HG02885 (cell line): Measurements from ENCODE around the gene TMEM259.

Experiments used
- ATAC-seq: cut with Tn5 transposase; IDR thresholded peaks from one replicate; pipeline ENCODE4 v1.9.1; 2021; ENCODE audit warnings: mild to moderate bottlenecking; ENCODE audit not compliant: unreplicated experiment, poor library complexity

TMEM259 gene

DNA sequence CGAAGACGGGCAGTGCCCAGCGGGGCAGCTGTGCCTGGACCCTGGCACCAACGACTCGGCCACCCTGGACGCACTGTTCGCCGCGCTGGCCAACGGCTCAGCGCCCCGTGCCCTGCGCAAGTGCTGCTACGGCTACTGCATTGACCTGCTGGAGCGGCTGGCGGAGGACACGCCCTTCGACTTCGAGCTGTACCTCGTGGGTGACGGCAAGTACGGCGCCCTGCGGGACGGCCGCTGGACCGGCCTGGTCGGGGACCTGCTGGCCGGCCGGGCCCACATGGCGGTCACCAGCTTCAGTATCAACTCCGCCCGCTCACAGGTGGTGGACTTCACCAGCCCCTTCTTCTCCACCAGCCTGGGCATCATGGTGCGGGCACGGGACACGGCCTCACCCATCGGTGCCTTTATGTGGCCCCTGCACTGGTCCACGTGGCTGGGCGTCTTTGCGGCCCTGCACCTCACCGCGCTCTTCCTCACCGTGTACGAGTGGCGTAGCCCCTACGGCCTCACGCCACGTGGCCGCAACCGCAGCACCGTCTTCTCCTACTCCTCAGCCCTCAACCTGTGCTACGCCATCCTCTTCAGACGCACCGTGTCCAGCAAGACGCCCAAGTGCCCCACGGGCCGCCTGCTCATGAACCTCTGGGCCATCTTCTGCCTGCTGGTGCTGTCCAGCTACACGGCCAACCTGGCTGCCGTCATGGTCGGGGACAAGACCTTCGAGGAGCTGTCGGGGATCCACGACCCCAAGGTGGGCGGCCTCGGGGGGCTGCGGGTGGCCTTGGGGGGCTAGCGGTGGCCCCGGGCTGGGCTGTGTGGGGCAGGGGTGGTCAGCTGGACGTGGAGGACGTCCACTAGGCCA is 15.9 kb downstream of the TMEM259 start:
- ATAC-seq: no peak

DNA sequence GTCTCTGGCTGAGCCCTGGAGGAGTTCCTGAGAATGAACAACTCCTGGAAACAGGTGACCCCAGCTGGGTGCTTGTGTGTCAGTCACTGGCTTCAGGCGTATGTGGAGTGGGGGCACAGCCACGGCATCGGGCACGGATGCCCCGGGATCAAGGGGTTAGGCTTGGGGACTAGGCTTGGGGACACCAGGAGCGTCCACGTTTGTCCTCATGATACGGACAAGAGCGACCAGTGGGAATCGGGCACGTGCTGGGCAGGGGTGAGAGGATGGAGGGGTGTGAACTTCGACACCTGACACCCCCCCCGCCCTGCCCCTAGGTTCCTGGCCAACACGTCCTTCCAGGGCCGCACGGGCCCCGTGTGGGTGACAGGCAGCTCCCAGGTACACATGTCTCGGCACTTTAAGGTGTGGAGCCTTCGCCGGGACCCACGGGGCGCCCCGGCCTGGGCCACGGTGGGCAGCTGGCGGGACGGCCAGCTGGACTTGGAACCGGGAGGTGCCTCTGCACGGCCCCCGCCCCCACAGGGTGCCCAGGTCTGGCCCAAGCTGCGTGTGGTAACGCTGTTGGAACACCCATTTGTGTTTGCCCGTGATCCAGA is 16.6 kb downstream of the TMEM259 start:
- ATAC-seq: no peak

DNA sequence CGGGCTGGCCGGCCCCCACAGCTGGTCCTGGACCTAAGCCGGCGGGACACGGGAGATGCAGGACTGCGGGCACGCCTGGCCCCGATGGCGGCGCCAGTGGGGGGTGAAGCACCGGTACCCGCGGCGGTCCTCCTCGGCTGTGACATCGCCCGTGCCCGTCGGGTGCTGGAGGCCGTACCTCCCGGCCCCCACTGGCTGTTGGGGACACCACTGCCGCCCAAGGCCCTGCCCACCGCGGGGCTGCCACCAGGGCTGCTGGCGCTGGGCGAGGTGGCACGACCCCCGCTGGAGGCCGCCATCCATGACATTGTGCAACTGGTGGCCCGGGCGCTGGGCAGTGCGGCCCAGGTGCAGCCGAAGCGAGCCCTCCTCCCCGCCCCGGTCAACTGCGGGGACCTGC is 17.6 kb downstream of the TMEM259 start:
- no peak for ATAC-seq

DNA sequence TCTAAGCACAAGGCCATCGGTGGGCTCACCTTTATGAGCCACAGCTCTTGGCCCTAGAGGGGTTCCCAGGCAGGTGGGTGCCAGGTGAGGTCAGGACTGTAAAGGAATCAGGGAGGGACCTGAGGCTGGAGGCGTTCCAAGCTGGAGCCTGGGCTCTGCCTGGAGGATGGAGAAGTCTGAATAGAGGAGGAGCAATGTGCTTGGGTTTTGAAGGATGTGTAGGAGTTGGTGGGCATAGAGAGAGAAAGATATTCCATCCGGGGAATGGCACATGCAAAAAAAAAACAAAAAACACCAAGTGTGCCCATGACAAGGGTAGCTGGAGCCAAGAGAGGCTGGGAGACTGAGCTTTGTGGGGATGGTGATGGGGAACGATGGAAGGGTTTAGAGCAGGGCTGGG is 18.3 kb downstream of the TMEM259 start:
- no peak for ATAC-seq

DNA sequence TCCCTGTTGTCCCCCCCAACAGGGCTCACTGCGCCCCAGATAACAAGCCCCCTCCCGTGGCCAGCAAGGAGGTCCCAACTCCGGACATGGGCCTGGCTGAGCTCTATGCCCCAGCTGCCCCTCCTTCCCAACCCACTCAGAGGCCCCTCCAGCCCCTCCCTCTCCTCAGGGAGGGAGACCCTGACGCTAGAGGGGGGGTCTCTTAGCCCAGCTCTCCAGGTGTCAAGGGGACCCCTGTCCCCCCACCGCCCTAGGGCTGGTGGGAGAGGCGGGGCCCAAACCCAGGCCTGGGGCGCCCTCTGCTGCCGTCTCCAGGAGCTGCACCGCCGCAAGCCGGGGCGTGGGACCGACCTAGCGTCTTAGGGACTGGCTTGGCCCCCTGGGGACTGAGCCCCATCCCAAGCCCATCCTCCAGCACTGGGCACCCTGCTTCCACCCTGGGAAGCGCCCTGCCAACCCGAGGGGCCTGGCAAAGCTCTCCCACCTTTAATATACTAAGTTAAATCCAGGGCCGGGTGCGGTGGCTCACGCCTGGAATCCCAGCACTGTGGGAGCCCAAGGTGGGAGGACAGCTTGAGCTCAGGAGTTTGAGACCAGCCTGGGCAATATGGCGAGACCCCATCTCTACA is 19.3 kb downstream of the TMEM259 start:
- ATAC-seq: no peak

DNA sequence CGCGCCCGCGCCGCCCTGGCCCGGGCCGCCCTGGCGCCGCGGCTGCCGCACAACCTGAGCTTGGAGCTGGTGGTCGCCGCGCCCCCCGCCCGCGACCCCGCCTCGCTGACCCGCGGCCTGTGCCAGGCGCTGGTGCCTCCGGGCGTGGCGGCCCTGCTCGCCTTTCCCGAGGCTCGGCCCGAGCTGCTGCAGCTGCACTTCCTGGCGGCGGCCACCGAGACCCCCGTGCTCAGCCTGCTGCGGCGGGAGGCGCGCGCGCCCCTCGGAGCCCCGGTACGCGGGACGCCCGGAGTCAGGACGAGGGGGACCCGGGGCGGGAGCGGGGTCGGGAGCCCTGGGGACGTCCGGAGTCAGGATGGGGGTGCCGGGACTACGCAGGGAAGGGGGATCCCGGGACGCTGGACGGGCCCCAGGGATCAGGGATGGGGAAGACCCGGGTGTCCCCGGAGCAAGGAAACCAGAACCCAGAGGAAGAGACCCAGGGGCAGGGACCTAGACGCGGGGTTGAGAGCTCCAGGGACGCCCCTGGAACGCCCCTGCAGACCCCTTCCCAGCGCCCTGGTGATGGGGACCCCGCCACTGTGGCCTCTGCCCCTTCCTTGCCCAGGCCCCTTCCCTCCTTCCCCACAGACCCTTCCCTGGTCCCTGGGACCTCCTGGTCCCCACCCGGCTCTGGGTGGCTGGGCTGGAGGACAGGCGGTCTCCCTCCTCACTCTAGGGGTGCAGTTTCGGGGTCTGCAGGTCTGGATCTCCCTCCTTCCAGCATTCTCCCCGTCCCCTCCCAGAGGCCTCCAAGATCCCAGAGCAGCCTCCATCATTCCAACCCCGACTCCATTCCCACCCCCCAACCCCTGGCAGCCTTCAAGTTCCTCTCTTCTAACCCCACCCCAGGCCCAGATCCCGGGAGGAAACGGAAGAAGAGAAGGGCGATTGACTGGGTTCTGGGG is 20.1 kb downstream of the TMEM259 start:
- no peak for ATAC-seq

DNA sequence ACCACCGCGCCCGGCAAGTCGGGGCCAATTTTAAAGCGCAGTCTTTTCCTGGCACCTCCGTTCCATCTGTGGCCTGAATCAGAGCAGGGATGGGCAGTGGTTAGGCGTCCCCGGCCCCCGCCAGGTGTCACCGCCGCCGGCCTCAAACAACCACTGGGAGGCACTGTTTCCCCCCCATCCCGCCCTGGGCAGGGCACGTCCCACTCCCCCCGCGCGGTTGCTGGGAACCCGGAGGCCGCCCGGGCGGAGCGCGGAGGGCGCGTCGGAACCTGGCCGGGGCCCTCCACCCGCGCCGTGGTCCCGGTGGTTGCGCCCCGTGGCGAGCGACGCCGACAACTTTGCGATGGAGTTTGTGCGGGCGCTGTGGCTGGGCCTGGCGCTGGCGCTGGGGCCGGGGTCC is 20.8 kb downstream of the TMEM259 start, which contains the start of gene GRIN3B:
TSS of gene GRIN3B (plus strand) at position 325 of the 400 bp plus-strand sequence. CDS start at position 344, 19 bp downstream.
- ATAC-seq: no peak

DNA sequence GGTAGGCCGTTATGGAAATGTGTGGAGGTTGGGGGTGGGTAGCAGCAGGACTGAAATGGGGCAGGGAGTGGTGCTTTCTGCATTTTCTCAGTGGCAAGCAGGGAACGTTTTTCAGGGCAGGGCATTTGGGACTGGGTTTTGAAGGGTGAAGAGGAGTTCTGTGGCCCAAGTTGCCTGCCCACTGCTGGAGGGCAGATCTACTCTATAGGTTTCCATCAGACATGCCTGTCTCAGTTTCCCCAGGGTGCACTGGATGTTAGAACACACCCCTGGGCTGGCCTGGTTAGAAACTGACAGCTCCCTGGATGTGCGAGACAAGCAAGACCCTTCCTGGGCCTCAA is 21.6 kb downstream of the TMEM259 start:
- ATAC-seq: no peak

DNA sequence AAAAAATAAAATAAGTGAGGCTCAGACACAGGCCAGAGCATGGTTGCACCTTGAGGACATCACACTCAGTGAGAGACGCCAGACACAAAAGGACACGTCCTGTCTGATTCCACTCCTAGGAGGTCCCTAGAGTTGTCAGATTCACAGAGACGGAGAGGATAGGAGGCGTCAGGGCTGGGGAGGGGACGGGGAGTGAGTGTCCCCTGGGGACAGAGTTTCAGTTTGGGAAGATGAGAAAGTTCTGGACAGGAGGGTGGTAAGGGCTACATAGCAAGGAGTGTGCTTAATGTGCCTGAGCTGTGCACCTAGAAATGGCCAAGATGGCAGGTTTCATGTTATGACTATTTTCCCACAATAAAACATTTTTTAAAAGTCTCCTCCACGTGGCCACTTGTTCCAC is 22.9 kb downstream of the TMEM259 start:
- ATAC-seq: no peak

DNA sequence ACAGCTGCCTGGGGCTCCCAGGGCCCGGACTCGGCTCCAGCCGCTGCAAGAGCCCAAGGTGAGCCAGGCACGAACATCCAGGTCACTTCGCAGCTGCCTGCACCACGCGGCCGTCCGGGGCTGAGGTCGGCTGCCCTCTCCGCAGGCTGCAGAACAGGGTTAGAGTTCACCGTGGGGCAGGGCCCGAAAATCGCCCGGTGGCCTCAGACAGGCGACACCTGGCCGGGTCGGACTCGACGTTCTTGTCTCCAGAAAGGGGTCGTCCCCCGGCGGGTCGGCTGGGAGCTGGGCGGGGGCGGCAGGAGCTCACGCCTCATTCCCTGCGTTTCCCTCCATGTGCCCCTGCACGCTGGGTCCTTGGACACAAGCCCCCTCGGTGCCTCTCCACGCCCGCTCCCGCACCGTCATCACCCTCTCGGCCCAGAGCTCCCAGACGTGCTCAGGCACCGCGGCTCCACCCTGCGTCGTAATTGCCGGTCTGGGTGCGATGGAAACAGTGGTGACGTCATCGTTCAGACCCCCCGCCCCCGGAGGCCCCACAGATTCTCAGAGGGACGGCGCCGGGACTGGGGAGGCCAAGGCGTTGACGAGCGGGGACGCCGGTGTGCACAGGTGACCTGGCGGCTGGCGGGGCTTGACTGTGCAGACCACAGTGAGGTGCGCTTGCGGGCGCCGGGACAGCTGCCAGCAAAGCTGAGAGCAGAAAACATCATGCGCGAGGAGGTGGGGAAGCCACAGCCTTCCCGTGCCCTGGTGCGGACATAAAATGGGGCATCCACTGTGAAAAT is 24.7 kb downstream of the TMEM259 start:
- no peak for ATAC-seq

DNA sequence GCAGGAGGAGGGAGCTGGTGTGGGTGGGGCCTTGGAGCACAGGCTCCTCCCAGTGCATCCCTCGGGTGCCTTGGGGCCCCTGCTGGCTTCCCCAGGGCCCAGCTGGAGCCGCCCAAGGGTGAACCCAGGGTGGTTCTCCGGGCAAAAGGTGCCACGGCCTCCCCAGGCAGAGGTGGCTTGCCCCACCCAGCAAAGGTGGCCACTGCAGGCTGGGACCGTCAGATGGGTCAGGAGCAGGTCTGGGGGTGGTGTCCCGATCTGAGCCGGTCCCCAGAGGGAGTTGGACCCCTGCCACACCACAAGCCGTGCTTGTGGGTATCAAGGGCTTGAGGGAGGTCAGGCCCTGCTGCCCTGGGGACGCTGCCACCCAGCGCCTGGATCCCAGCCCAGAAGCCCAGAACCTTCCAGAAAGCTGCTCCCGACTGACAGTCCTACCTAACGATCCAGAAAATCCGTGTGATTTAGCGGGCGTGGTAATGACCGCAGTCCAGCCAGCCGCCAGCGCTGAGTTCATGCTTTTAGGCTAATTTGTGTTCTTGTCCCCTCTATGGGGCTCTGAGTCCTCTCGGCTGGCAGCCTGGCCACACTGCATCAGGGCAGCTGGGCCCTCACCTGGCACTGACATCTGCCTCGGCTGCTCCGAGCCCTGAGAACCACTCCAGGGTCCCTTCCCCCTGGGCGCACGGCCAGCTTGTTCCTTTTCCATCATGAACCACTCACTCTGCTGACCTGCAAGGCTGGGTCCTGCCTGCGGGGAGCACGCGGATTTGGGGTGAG is 25.7 kb downstream of the TMEM259 start:
- no peak for ATAC-seq

DNA sequence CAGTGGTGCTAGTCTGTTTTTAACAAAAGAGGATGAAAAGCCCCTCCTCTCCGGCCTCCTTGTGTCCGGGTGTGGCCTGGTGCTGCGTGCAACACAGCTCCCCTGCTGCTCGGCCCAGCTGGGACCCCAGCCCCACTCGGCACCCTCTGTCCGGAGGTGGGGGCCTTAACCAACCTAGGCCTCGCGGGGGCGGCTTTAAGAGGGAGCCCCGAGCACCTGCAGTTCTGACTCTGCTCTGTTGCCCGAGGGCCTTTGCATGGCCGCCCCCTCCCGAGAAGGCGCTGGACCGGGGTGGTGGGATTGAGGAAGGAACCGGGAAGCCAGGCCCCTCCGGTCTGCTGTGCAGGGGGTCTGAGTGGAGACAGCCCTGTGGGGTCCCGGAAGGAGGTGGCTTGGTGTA is 26.4 kb downstream of the TMEM259 start:
- ATAC-seq: no peak

DNA sequence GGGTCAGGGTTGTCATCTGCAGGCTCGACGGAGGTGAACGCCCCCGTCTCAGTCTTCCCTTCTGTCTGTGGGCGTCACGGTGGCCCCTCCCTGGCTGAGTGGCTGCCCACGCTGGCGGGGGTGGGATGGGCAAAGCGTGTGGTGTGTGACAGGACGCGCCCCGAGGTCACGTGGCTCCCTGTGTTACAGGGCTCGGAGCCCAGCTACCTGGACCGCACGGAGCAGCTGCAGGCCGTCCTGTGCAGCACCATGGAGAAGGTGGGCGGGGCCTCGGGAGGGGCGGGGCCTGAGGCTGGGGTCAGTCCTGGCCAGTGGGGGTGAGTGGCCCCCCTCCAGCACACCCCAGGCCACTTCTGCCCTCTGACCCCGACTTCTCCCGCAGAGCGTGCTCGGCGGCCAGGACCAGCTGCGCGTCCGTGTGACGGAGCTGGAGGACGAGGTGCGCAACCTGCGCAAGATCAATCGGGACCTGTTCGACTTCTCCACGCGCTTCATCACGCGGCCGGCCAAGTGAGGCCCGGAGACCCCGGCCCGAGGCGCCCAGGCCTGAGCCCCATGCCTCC is 27.0 kb downstream of the TMEM259 start:
- no peak for ATAC-seq

DNA sequence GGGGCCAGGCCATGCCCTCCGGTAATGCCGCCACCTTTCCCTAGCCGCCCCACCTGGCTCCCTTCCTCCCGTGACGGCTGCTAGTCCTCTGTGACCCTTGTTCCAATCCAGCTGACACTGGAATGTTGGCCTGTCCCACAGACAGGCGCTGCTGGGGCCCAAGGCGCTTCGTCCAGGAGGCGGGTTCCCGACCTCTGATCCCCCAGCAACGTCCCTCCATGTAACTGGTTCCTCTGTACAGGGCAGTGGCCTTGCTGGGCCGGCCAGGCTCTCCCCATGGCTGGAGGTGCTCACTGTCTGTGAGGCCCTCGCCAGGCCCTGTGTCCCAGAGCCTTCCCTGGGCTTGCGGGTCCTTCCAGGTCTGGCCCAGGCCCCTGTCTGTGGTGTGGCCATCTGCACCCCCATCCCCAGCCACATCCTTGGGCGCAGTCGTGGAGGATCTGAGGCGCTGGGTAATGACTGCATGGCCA is 27.5 kb downstream of the TMEM259 start:
- ATAC-seq: no peak

DNA sequence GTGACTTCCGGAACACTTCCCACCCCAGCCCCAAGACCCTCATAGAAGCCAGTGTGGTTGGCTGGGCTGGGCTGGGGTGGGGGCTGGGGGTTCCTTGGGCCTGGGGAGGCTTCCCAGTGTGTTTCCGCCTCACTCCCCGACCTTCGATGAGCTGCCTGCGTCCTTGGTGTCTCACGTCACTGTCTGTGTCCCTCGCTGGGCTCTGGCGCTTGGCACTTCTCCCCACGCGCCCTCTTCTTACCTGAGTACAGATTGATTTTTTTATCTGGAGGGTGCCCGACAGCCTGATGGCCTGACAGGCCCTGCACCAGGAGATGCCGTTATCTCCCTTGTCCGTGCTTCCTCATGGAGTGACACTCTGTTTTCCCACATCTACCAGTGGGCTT is 28.3 kb downstream of the TMEM259 start:
- ATAC-seq: no peak

DNA sequence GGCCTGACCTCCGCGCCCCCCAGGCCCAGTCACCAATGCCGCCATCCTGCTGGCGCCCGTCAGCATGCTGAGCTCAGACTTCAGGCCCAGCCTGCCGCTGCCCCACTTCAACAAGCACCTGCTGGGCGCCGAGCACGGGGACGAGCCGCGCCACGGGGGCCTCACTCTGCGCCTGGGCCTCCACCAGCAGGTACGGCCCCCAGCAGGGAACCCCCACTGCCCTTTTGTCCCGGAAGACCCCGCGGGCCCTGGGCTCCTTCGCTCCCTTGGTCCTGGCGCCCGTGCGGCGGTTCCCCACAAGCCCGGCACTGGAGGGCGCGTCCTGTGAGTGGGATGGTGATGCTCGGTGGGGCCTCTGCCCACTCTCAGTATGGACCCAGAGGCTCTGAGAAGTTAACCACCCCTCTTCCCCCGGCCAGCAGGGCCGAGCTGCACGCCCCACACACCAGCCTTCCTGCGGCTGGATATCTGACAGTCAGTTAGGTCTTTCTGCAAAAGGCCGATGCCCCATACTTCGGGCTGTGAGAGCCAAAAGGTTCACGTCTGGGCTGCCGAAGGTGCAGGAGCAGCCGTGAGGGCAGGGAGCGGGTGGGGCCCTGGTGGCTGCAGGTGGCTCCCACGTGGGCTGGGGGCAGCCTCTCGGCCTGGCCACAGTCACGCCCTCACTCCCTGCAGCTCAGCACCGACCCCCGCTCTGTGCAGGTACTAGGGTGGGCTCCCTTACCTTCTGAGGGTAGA is 28.8 kb downstream of the TMEM259 start:
- ATAC-seq: no peak

DNA sequence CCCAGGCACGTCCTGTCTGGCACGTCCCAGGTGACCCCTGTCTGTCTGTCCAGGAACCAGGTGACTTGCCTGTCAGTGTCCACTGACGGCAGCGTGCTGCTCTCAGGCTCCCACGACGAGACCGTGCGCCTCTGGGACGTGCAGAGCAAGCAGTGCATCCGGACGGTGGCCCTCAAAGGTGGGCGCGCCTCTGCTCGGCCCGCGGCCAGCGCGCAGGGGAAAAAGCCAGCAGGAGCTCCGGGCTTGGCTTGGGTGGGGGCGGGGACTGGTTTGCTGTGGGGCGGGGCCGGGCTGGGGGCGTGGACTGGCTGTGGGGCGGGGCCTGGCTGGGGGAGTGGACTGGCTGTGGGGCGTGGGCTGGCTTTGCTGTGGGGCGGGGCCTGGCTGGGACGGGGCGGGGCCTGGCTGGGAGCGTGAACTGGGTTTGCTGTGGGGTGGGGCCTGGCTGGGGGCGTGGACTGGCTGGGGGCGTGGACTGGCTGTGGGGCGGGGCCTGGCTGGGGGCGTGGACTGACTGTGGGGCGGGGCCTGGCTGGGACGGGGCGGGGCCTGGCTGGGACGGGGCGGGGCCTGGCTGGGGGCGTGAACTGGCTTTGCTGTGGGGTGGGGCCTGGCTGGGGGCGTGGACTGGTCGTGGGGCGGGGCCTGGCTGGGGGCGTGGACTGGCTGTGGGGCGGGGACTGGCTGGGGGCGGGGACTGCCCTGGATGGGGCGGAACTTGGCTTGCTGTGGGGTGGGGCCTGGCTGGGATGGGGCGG is 29.6 kb downstream of the TMEM259 start:
- no peak for ATAC-seq
